HepG2 (cell line): ENCODE measurements around the gene KBTBD3. TPM values are rescaled to one million over a fixed set of nuclear protein-coding genes. Genes with fewer than 3 reads are reported as not detected.

Experiments
- GATA4 ChIP-seq: sonication (generic); IDR thresholded peaks from 2 replicates; pipeline ENCODE4 v1.6.1; 2016; ENCODE audit warnings: antibody characterized with exemption, low read depth, borderline replicate concordance
- HIVEP1 ChIP-seq: sonication (generic); formaldehyde crosslinking; IDR thresholded peaks from 2 replicates; pipeline ENCODE4 v1.4.0; 2020; ENCODE audit warnings: mild to moderate bottlenecking, missing genetic modification reagents
- LBX2 ChIP-seq: sonication (generic); formaldehyde crosslinking; IDR thresholded peaks from 2 replicates; pipeline ENCODE4 v1.5.0; 2020; ENCODE audit warnings: missing genetic modification reagents, mild to moderate bottlenecking, borderline replicate concordance
- MBD4 ChIP-seq: IDR thresholded peaks from 2 replicates; pipeline ENCODE4 v1.6.1; 2012; ENCODE audit warnings: low read length, inconsistent platforms, borderline replicate concordance
- NFATC3 ChIP-seq: sonication (generic); formaldehyde crosslinking; IDR thresholded peaks from 2 replicates; pipeline ENCODE4 v1.5.1; 2020; ENCODE audit warnings: mild to moderate bottlenecking, missing genetic modification reagents
- PCBP2 ChIP-seq: fragments of 200-400 bp; formaldehyde crosslinking; optimal IDR thresholded peaks from 2 replicates; pipeline ENCODE3; 2018; ENCODE audit warnings: low read length, low read depth; ENCODE audit not compliant: poor library complexity, severe bottlenecking
- RXRB ChIP-seq: IDR thresholded peaks from 2 replicates; pipeline ENCODE4 v1.6.1; 2016; ENCODE audit warnings: borderline replicate concordance, missing genetic modification reagents, missing compliant biosample characterization
- STAG1 ChIP-seq: sonication (generic); formaldehyde crosslinking; IDR thresholded peaks from 2 replicates; pipeline ENCODE4 v1.4.0; 2020; ENCODE audit warnings: missing genetic modification reagents
- SUZ12 ChIP-seq: fragments of 150-350 bp; IDR thresholded peaks from 2 replicates; pipeline ENCODE4 v1.6.1; 2014; ENCODE audit warnings: low read depth, low read length
- TBX2 ChIP-seq: sonication (generic); formaldehyde crosslinking; IDR thresholded peaks from 2 replicates; pipeline ENCODE4 v1.5.0; 2020; ENCODE audit warnings: missing genetic modification reagents, mild to moderate bottlenecking, borderline replicate concordance
- TRAFD1 ChIP-seq: sonication (generic); formaldehyde crosslinking; IDR thresholded peaks from 2 replicates; pipeline ENCODE4 v1.5.1; 2020; ENCODE audit warnings: missing genetic modification reagents, mild to moderate bottlenecking, borderline replicate concordance
- U2AF2 ChIP-seq: fragments of 200-400 bp; formaldehyde crosslinking; IDR thresholded peaks from 2 replicates; pipeline ENCODE4 v1.6.1; 2017; ENCODE audit warnings: low read depth, mild to moderate bottlenecking, low read length
- XBP1 ChIP-seq: sonication (generic); formaldehyde crosslinking; IDR thresholded peaks from 2 replicates; pipeline ENCODE4 v1.5.0; 2020; ENCODE audit warnings: missing genetic modification reagents
- ZC3H4 ChIP-seq: sonication (generic); formaldehyde crosslinking; IDR thresholded peaks from 2 replicates; pipeline ENCODE4 v1.4.0; 2020; ENCODE audit warnings: missing genetic modification reagents, borderline replicate concordance
- ZNF124 ChIP-seq: sonication (generic); formaldehyde crosslinking; IDR thresholded peaks from 2 replicates; pipeline ENCODE4 v1.4.0; 2020; ENCODE audit warnings: missing genetic modification reagents
- ZNF180 ChIP-seq: sonication (generic); formaldehyde crosslinking; IDR thresholded peaks from 2 replicates; pipeline ENCODE4 v1.4.0; 2020; ENCODE audit warnings: low read depth, missing genetic modification reagents, borderline replicate concordance
- ZNF331 ChIP-seq: sonication (generic); formaldehyde crosslinking; IDR thresholded peaks from 2 replicates; pipeline ENCODE4 v1.4.0; 2020; ENCODE audit warnings: missing genetic modification reagents
- ZNF337 ChIP-seq: sonication (generic); formaldehyde crosslinking; IDR thresholded peaks from 2 replicates; pipeline ENCODE4 v1.5.1; 2020; ENCODE audit warnings: missing genetic modification reagents, low read depth, mild to moderate bottlenecking, borderline replicate concordance
- ZNF607 ChIP-seq: sonication (generic); formaldehyde crosslinking; IDR thresholded peaks from 2 replicates; pipeline ENCODE4 v1.5.1; 2020; ENCODE audit warnings: missing genetic modification reagents, mild to moderate bottlenecking, borderline replicate concordance
- ZNF687 ChIP-seq: sonication (generic); formaldehyde crosslinking; IDR thresholded peaks from 2 replicates; pipeline ENCODE4 v1.5.1; 2020; ENCODE audit warnings: mild to moderate bottlenecking, missing genetic modification reagents, moderate library complexity
- ZNF709 ChIP-seq: sonication (generic); formaldehyde crosslinking; IDR thresholded peaks from 2 replicates; pipeline ENCODE4 v1.5.0; 2020; ENCODE audit warnings: mild to moderate bottlenecking, missing genetic modification reagents
- ZNF768 ChIP-seq: sonication (generic); formaldehyde crosslinking; IDR thresholded peaks from 2 replicates; pipeline ENCODE4 v1.4.0; 2020; ENCODE audit warnings: missing genetic modification reagents
- ZSCAN21 ChIP-seq: sonication (generic); formaldehyde crosslinking; IDR thresholded peaks from 2 replicates; pipeline ENCODE4 v1.8.0; 2022; ENCODE audit warnings: mild to moderate bottlenecking, missing genetic modification reagents, moderate library complexity, borderline replicate concordance
- ZSCAN29 ChIP-seq: sonication (generic); formaldehyde crosslinking; conservative IDR thresholded peaks from 2 replicates; pipeline ENCODE4 v1.4.0; 2020; ENCODE audit warnings: mild to moderate bottlenecking, missing genetic modification reagents
- polyA plus RNA-seq, 8 experiments: library from polyadenylated mRNA; depleted of rRNA in 3 of 8; stranded (reverse) in 7 of 8; unstranded in 1 of 8; fragments of >200 nt; fragmentation: Illumina TruSeq in 4 of 8; extraction: Trizol in 4 of 8; gene quantifications; 2 replicates each; pipeline versions ENCODE4 v1.2.1 to v1.2.3, GENCODE V29; 2011 to 2016; ENCODE audit warnings: low read depth in 4 of 8, missing spikeins in 1 of 8, mixed read lengths in 1 of 8; ENCODE audit not compliant: insufficient read depth in 1 of 8
- total RNA-seq, 5 experiments: library from RNA; depleted of rRNA; stranded (reverse); fragments of >200 nt; fragmentation: Illumina TruSeq; extraction: Trizol; gene quantifications; 2 replicates each; pipeline ENCODE4 v1.2.3, GENCODE V29; 2016; ENCODE audit warnings: low read depth in 1 of 5

The KBTBD3 gene
- total and polyA plus RNA-seq, 2 of the 13 experiments (the other 11 are each of a cell fraction or from before 2014, with no cell fraction given) = 1.8 to 7.4 TPM

- no peak for TF ChIP-seq LBX2 (CRISPR knock-in tag)
- no peak for TF ChIP-seq ZNF180
- peak; percentile 16; the same call in 1 of the 2 replicates for TF ChIP-seq ZNF768 (CRISPR knock-in tag)
- peak; percentile 14; the same call in 1 of the 2 replicates for TF ChIP-seq STAG1 (CRISPR knock-in tag)
- peak; percentile 27; the same call in 1 of the 2 replicates for TF ChIP-seq TBX2
- no peak for TF ChIP-seq NFATC3
- 0 out of 2 replicates have a peak, but pooled peaks have one; percentile 50 for TF ChIP-seq ZSCAN29 (CRISPR knock-in tag)
- no peak for TF ChIP-seq XBP1 (CRISPR knock-in tag)
- TF ChIP-seq ZNF607 (CRISPR knock-in tag) = no peak
- no peak for TF ChIP-seq U2AF2
- no peak for TF ChIP-seq TRAFD1 (CRISPR knock-in tag)
- peak; percentile 73; the same call in 1 of the 2 replicates for TF ChIP-seq ZNF124 (CRISPR knock-in tag)
- peak; percentile 73; the same call in 1 of the 2 replicates for TF ChIP-seq ZC3H4 (CRISPR knock-in tag)
- 0 out of 2 replicates have a peak, but pooled peaks have one; percentile 45 for TF ChIP-seq GATA4
- TF ChIP-seq PCBP2 = no peak
- TF ChIP-seq RXRB (CRISPR knock-in tag) = no peak; the same call in 1 of the 2 replicates
- peak; percentile 52; the same call in 1 of the 2 replicates for TF ChIP-seq ZNF709 (CRISPR knock-in tag)
- TF ChIP-seq ZNF331 = peak; percentile 9; the same call in 1 of the 2 replicates
- TF ChIP-seq ZNF687 (CRISPR knock-in tag) = peak; percentile 47
- TF ChIP-seq ZSCAN21 (CRISPR knock-in tag) = peak; percentile 84; the same call in 1 of the 2 replicates
- no peak for TF ChIP-seq MBD4
- 0 out of 2 replicates have a peak, but pooled peaks have one; percentile 10 for TF ChIP-seq ZNF337 (CRISPR knock-in tag)
- no peak for TF ChIP-seq SUZ12
- peak; percentile 46; the same call in 1 of the 2 replicates for TF ChIP-seq HIVEP1 (CRISPR knock-in tag)
Measured at GRCh38 chr11:106076919-106077608, at the start of gene KBTBD3 (continued).
